Mucosa of descending colon (tissue), 3 donors: ENCODE data around the gene MT4. TPM values are rescaled to one million over a fixed set of nuclear protein-coding genes. Genes with fewer than 3 reads are reported as not detected.

Experiments
- ATAC-seq: fragments of 200-7000 bp; cut with Tn5 transposase; one replicate; pipeline ENCODE4 v1.9.1; 2020; ENCODE audit warnings: mild to moderate bottlenecking, moderate library complexity
- DNase-seq, 3 donors: peaks; one replicate each; pipeline ENCODE4 v3.0.0-alpha.2; 2020
- H3K36me3 ChIP-seq: fragments of 200-600 bp; one replicate; pipeline ENCODE4 v1.8.0; 2021; ENCODE audit warnings: low read depth, mild to moderate bottlenecking
- H3K4me1 ChIP-seq: fragments of 200-600 bp; one replicate; pipeline ENCODE4 v1.8.0; 2021; ENCODE audit warnings: low read depth, mild to moderate bottlenecking
- H3K4me3 ChIP-seq: fragments of 200-600 bp; one replicate; pipeline ENCODE4 v1.8.0; 2021; ENCODE audit warnings: mild to moderate bottlenecking
- H3K9me3 ChIP-seq: fragments of 200-600 bp; one replicate; pipeline ENCODE4 v1.8.0; 2021; ENCODE audit warnings: mild to moderate bottlenecking
- intact Hi-C, 2 donors: fragments of 100-400 bp; cut with DNase I in 1 of 2; cut with micrococcal nuclease in 1 of 2; formaldehyde crosslinking; loops; one replicate each; pipeline versions ENCODE4 v1.11.0 to v1.11.1; 2022; cut with DNase I, micrococcal nuclease
- total RNA-seq, 3 donors: library from RNA; stranded (reverse); fragmentation: NEBNext Ultra II Directional in 2 of 3; extraction: Animal tissue kit (Norgen Biotek cat#: 25700) in 2 of 3; gene quantifications; one replicate each; pipeline versions ENCODE4 v1.2.1 to v1.2.4, GENCODE V29; 2021 to 2023
- TF ChIP-seq, protein P1 (sequence below): fragments of 200-600 bp; IDR thresholded peaks from one replicate; pipeline ENCODE4 v1.8.0; 2022; ENCODE audit warnings: antibody characterized with exemption, mild to moderate bottlenecking
- donor health status: DM: no; HTN: no; CAD: no; lungs with moderate emphysema.
- donor health status: DM: no; HTN: no; CAD: no.
- donor health status: DM: no; HTN: yes; CAD: no.

Gene MT4
- total RNA-seq, 3 donors from 2014 or later: not detected

DNA sequence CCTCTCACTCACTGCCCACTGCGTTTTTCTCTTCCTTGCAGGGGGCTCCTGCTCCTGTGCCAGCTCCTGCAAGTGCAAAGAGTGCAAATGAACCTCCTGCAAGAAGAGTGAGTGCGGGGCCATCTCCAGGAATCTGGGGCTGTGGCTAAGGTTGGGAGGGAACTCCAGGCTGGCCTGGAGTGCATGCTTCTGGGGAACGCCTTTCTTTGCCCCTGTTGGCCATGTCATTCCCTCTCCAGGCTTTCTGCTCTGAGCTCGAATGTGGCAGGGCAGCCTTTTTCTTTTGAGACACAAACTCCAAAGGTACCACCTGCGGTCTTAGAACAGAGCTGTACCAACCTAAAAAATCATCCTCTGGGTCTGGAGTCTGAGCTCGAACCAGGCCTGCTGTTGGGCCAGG lies 53.3 kb downstream of the MT4 start:
- H3K4me1 ChIP-seq: peaks cover 7% of the 10 kb centered on the region
- no peaks in the 10 kb centered on the region for H3K36me3 ChIP-seq
- H3K9me3 ChIP-seq: no peaks in the 10 kb centered on the region
- intact Hi-C loops: no loop called here
- H3K4me3 ChIP-seq: no peak overlapping the region
- ATAC-seq (no peak), DNase-seq (no peak)
- TF ChIP-seq, protein P1, sequence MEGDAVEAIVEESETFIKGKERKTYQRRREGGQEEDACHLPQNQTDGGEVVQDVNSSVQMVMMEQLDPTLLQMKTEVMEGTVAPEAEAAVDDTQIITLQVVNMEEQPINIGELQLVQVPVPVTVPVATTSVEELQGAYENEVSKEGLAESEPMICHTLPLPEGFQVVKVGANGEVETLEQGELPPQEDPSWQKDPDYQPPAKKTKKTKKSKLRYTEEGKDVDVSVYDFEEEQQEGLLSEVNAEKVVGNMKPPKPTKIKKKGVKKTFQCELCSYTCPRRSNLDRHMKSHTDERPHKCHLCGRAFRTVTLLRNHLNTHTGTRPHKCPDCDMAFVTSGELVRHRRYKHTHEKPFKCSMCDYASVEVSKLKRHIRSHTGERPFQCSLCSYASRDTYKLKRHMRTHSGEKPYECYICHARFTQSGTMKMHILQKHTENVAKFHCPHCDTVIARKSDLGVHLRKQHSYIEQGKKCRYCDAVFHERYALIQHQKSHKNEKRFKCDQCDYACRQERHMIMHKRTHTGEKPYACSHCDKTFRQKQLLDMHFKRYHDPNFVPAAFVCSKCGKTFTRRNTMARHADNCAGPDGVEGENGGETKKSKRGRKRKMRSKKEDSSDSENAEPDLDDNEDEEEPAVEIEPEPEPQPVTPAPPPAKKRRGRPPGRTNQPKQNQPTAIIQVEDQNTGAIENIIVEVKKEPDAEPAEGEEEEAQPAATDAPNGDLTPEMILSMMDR: no peak

Other genes with a start within 250 kb of the MT4 start
- gene AMFR, start 139.5 kb upstream of the MT4 start, total RNA-seq: 100 to 1,000 TPM in 2 of 3 donors, 10 to 100 TPM in 1; 83.3 to 116 (median 102) TPM
- gene NUDT21, start 113.7 kb upstream of the MT4 start, total RNA-seq: 10 to 100 TPM; 64.4 to 94.2 (median 74.9) TPM
- gene OGFOD1, start 113.5 kb upstream of the MT4 start, total RNA-seq: 10 to 100 TPM; 17.4 to 27.8 (median 23.6) TPM
- 10 to 100 TPM; 26.9 to 33.4 (median 30.2) TPM for gene BBS2, start 45.0 kb upstream of the MT4 start, total RNA-seq
- gene MT3, start 24.5 kb downstream of the MT4 start, total RNA-seq: 1 to 10 TPM in 2 of 3 donors, not detected in 1; 3.0 to 8.8 TPM
- gene MT2A, start 43.5 kb downstream of the MT4 start, total RNA-seq: 100 to 1,000 TPM in 2 of 3 donors, 10 to 100 TPM in 1; 100.0 to 211 (median 206) TPM
- gene MT1E, start 60.7 kb downstream of the MT4 start, total RNA-seq: 100 to 1,000 TPM in 2 of 3 donors, 10 to 100 TPM in 1; 86.6 to 343 (median 237) TPM
- 10 to 100 TPM in 2 of 3 donors, 1 to 10 TPM in 1; 9.5 to 40.0 (median 23.3) TPM for gene MT1M, start 67.6 kb downstream of the MT4 start, total RNA-seq
- gene MT1A, start 73.6 kb downstream of the MT4 start, total RNA-seq: 1 to 10 TPM; 4.5 to 9.7 (median 8.9) TPM
- not detected for gene MT1B, start 86.8 kb downstream of the MT4 start, total RNA-seq
- gene MT1F, start 92.9 kb downstream of the MT4 start, total RNA-seq: 10 to 100 TPM in 2 of 3 donors, 1 to 10 TPM in 1; 6.1 to 35.5 (median 27.8) TPM
- 100 to 1,000 TPM in 1 of 3 donors, 10 to 100 TPM in 1, 1 to 10 TPM in 1; 7.3 to 210 (median 83.8) TPM for gene MT1G, start 103.0 kb downstream of the MT4 start, total RNA-seq
- 10 to 100 TPM in 1 of 3 donors, 1 to 10 TPM in 2; 1.5 to 52.8 (median 9.4) TPM for gene MT1H, start 104.7 kb downstream of the MT4 start, total RNA-seq
- 100 to 1,000 TPM in 1 of 3 donors, 10 to 100 TPM in 2; 78.3 to 157 (median 84.1) TPM for gene MT1X, start 117.4 kb downstream of the MT4 start, total RNA-seq
- gene NUP93, start 165.1 kb downstream of the MT4 start, total RNA-seq: 10 to 100 TPM; 31.0 to 45.6 (median 40.8) TPM